VCaP (cell line): Measurements from ENCODE around the gene TRIO.

Source experiments
- H3K27ac ChIP-seq: fragments of 450-650 bp; 2 replicates; pipeline ENCODE4 v1.5.1; 2017
- TF ChIP-seq, protein P1 (sequence below): fragments of 450-650 bp; conservative IDR thresholded peaks from 2 replicates; pipeline ENCODE4 v1.5.1; 2017; ENCODE audit warnings: mild to moderate bottlenecking, moderate library complexity

Gene TRIO

DNA sequence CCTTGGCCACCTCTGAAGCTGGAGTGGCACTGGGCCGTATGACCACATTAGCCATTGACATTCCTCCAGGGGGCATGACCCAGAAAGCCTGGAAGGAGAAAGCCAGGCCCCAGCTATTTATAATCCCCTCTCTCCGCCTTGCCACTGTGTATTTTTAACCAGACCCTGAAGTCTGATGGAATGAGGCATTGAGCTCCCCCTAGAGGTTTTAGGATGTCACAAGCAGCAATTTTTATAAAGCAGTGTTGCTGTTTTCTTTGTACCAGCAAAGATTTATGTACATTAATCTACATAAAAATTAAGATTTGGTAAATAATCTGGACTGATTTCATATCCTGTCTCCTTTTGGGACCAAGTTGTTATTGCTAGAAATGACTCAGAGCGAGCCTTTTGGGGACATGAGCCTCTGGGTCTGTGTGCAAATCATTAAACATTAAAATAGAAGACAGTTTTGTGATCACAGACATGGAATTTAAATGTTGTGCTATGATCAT is 127.1 kb downstream of the TRIO start:
- TF ChIP-seq, protein P1, sequence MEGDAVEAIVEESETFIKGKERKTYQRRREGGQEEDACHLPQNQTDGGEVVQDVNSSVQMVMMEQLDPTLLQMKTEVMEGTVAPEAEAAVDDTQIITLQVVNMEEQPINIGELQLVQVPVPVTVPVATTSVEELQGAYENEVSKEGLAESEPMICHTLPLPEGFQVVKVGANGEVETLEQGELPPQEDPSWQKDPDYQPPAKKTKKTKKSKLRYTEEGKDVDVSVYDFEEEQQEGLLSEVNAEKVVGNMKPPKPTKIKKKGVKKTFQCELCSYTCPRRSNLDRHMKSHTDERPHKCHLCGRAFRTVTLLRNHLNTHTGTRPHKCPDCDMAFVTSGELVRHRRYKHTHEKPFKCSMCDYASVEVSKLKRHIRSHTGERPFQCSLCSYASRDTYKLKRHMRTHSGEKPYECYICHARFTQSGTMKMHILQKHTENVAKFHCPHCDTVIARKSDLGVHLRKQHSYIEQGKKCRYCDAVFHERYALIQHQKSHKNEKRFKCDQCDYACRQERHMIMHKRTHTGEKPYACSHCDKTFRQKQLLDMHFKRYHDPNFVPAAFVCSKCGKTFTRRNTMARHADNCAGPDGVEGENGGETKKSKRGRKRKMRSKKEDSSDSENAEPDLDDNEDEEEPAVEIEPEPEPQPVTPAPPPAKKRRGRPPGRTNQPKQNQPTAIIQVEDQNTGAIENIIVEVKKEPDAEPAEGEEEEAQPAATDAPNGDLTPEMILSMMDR = peak; percentile 91
- peak overlapping the region; percentile 86 for H3K27ac ChIP-seq

DNA sequence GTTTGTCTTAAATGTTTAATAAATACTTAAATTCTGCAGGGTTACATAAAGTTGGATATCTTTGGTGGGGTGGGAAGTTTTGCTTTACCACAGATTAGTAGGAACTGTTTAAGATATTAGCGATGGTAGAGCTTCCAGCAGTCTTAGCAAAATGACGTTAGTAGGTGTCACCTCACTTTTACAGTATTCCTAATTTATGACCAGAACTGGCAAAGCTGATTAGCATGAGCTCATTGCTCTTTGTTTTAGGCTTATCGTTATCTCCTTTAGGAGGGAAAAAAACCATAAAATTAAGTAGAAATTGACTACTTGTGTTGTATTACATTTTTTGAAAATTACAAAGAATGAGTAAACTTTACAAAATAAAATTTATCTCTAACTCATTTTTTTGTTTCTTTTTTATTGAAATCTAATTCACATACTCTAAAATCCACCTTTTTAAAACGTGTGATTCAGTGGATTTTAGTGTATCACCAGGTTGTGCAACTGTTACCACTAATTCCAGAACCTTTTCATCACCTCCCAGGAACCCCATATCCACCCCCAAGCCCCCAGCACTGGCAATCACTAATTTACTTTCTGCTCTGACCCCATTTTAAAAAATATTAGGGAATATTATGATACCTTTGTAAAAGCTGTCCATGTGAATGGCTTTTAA is 129.5 kb downstream of the TRIO start:
- H3K27ac ChIP-seq = peak overlapping the region; percentile 86
- TF ChIP-seq, protein P1 = no peak

DNA sequence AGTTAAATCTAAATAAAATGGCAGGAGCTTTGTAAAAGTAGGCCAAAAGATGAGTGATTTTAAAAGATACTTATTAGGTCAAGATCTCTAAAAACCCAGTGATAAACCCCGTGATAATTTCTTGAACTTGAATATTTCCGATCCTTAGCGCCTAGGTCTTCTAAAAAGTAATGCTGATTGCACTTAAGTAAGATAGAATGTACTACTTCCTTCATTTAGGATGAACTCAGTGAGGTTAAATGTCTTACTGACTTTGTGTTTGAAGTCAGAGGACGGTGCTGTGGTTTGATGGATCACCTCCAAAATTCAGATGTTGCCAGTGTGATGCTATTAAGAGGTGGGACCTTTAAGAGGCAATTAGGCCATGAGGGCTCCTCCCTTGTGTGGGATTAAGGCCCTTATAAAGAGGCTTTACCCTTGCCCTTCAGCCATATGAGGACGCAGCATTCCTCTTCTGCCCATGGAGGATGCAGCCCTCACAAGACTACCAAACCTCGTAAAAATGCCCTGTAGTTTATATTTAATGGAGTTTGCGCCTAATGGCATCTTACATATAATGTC is 130.1 kb downstream of the TRIO start:
- TF ChIP-seq, protein P1 = no peak
- H3K27ac ChIP-seq = peak overlapping the region; percentile 86

DNA sequence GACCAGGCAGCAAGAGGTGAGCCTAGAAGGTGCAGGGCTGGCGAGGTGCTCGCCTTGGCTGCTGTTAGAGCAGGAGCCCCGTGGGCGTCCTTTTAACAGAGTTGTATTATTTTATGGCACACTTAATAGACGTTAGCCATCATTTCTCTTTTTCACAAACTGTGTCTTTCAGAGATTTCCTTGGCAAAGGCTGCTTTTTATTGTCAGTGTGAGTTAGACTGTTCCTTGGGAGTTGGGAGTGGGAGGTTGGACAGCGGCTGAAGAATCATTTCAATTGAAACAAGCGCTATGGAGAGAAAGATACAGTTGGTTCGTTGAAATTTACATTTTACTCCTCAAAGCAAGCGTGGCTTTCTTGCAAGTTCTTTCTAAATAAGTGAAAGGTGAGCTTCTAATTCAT is 133.2 kb downstream of the TRIO start:
- TF ChIP-seq, protein P1 = no peak
- no peak overlapping the region for H3K27ac ChIP-seq

- no peak overlapping the region for H3K27ac ChIP-seq
- TF ChIP-seq, protein P1 = peak; percentile 39
Observed at GRCh38 chr5:14277385-14278320, 134.5 kb downstream of the TRIO start.

DNA sequence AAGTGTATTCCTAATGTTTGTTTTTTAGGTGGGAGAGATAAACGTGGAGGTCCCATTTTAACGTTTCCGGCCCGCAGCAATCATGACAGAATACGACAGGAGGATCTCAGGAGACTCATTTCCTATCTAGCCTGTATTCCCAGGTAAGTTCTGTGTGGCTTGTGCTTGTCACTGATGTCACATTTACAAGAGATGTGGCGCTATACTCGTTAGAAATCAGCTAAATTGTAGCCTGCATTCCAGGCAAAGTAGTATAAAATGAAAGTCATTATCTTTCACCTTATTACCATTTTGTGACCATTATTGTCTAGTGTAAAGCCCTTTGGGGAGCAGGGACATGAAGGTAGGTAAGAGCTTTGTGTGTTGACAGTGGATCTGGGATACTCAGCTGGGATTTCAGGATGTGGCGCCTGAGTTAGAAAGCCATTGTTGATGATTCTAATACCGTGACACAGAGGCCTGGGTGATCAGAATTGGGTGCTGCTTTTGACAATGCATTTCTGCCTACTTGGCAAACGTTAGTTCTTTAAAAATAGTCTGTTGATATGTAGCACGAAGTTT is 137.2 kb downstream of the TRIO start:
- no peak overlapping the region for H3K27ac ChIP-seq
- TF ChIP-seq, protein P1 = no peak

DNA sequence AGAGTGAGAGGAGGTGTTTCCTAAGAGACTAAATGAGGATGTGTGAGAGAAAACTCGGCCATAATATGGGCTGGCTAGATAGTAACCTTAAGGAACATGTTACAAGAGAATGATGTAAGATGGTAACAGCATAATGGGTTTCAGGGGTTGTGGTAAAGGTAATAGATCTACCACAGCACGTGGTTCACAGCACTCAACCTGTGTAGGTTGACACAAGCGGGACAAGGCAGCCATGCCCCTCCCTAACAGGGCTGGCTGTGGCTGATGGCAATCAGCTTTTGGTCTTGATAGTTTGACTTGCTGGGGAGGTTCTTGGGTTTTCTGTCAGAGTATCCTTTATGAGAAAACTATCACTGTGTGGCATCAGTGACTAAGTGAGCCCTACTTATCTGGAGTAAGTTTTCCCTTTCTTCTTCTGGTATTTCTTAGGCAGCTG is 138.6 kb downstream of the TRIO start:
- H3K27ac ChIP-seq = no peak overlapping the region
- TF ChIP-seq, protein P1 = no peak
